Peyer's patch (tissue), 4 donors: ENCODE results near the gene EXOSC9. TPM values are rescaled to one million over a fixed set of nuclear protein-coding genes. Genes with fewer than 3 reads are reported as not detected.

ENCODE experiments used
- DNase-seq, 3 donors: peaks; one replicate each; pipeline ENCODE4 v3.0.0-alpha.2; 2017 to 2019
- H3K27ac ChIP-seq, 4 donors: fragments of 200-600 bp; sonication (generic); one replicate each; pipeline ENCODE4 v1.5.1; 2016 to 2019
- H3K27me3 ChIP-seq, 2 donors: fragments of 200-600 bp; sonication (generic); one replicate each; pipeline ENCODE4 v1.5.1; 2019
- H3K36me3 ChIP-seq, 3 donors: fragments of 200-600 bp; sonication (generic); one replicate each; pipeline ENCODE4 v1.5.1; 2016 to 2019
- H3K4me1 ChIP-seq, 4 donors: fragments of 200-600 bp; sonication (generic); one replicate each; pipeline ENCODE4 v1.5.1; 2016 to 2019
- H3K4me3 ChIP-seq, 4 donors: fragments of 200-600 bp; sonication (generic); 1 replicate in 3 of 4; 2 replicates in 1 of 4; pipeline ENCODE4 v1.5.1; 2016 to 2019; ENCODE audit warnings: mild to moderate bottlenecking in 1 of 4
- H3K9me3 ChIP-seq, 4 donors: fragments of 200-600 bp; sonication (generic); one replicate each; pipeline ENCODE4 v1.5.1; 2016 to 2019; ENCODE audit warnings: mild to moderate bottlenecking in 1 of 4
- CTCF ChIP-seq, 6 experiments: fragments of 450-650 bp in 4 of 6; fragments of 200-600 bp in 2 of 6; sonication (generic) in 1 of 6; IDR thresholded peaks; one replicate each; pipeline ENCODE4 v1.5.1; 2017 to 2019; ENCODE audit warnings: antibody characterized with exemption in 6 of 6, mild to moderate bottlenecking in 3 of 6, moderate library complexity in 1 of 6
- POLR2A ChIP-seq, 2 donors: fragments of 450-650 bp; IDR thresholded peaks; one replicate each; pipeline ENCODE4 v1.5.1; 2017; ENCODE audit warnings: antibody characterized with exemption in 2 of 2, mild to moderate bottlenecking in 2 of 2, moderate library complexity in 2 of 2
- total RNA-seq, 4 donors: library from RNA; depleted of rRNA; stranded (reverse); fragments of >200 nt; gene quantifications; one replicate each; pipeline ENCODE4 v1.1.0, GENCODE V29; 2016

The EXOSC9 gene
- total RNA-seq, 4 donors from 2014 or later = 9.5 to 69.3 (median 17.9) TPM

GRCh38 chr4:121764702-121765367 is 36.3 kb upstream of the EXOSC9 start, which contains the start of gene SMIM43:
Gene SMIM43 (minus strand): TSS chr4:121765164. CDS start chr4:121765105, 59 bp downstream.
- TF ChIP-seq CTCF (IDR thresholded peaks at IDR 0.05) (no peak), POLR2A (IDR thresholded peaks at IDR 0.05) (no peak)
- DNase-seq = no peak
- Histone ChIP-seq H3K27ac (no peak within 1 kb of the TSS), H3K4me3 (peak within 1 kb of the TSS in 3 of 4 donors; percentile 11 to 28 (median 18)), H3K36me3 (no peaks in the 10 kb centered on the region), H3K27me3 (peaks cover 0 to 5% of the 10 kb centered on the region in 2 donors), H3K4me1 (peaks cover 0 to 9% (median 0%) of the 10 kb centered on the region in 4 donors), H3K9me3 (no peaks in the 10 kb centered on the region)

- TF ChIP-seq CTCF (IDR thresholded peaks at IDR 0.05) (no peak), POLR2A (IDR thresholded peaks at IDR 0.05) (no peak)
- Histone ChIP-seq H3K27ac (no peak overlapping the region), H3K27me3 (peaks cover 0 to 5% of the 10 kb centered on the region in 2 donors), H3K4me1 (peaks cover 0 to 9% (median 0%) of the 10 kb centered on the region in 4 donors), H3K36me3 (no peaks in the 10 kb centered on the region), H3K4me3 (peak overlapping the region in 2 of 4 donors; percentile 18 to 28), H3K9me3 (no peaks in the 10 kb centered on the region)
- DNase-seq = no peak
Observed at GRCh38 chr4:121765368-121765705, 35.8 kb upstream of the EXOSC9 start.

- H3K36me3 ChIP-seq = no peaks in the 10 kb centered on the region
- no peak for DNase-seq
- peaks cover 0 to 9% (median 0%) of the 10 kb centered on the region in 4 donors for H3K4me1 ChIP-seq
- H3K4me3 ChIP-seq = no peak overlapping the region
- peaks cover 0 to 5% of the 10 kb centered on the region in 2 donors for H3K27me3 ChIP-seq
- no peaks in the 10 kb centered on the region for H3K9me3 ChIP-seq
- H3K27ac ChIP-seq = no peak overlapping the region
- no peak for TF ChIP-seq CTCF (IDR thresholded peaks at IDR 0.05)
- no peak for TF ChIP-seq POLR2A (IDR thresholded peaks at IDR 0.05)
Observed at GRCh38 chr4:121765971-121766538, 35.1 kb upstream of the EXOSC9 start.

- no peaks in the 10 kb centered on the region for H3K9me3 ChIP-seq
- no peak for TF ChIP-seq CTCF (IDR thresholded peaks at IDR 0.05)
- TF ChIP-seq POLR2A (IDR thresholded peaks at IDR 0.05) = no peak
Observed at GRCh38 chr4:121767166-121767565, 34.0 kb upstream of the EXOSC9 start.

GRCh38 chr4:121769341-121769740 is 31.8 kb upstream of the EXOSC9 start:
- Histone ChIP-seq H3K4me1 (peaks cover 0 to 9% (median 0%) of the 10 kb centered on the region in 4 donors), H3K9me3 (no peaks in the 10 kb centered on the region), H3K27me3 (peaks cover 0 to 5% of the 10 kb centered on the region in 2 donors), H3K36me3 (no peaks in the 10 kb centered on the region), H3K27ac (no peak overlapping the region), H3K4me3 (no peak overlapping the region)
- TF ChIP-seq POLR2A (IDR thresholded peaks at IDR 0.05) = no peak
- TF ChIP-seq CTCF (IDR thresholded peaks at IDR 0.05) = no peak
- DNase-seq = no peak

More at GRCh38 chr4:121767166-121767565, 34.0 kb upstream of the EXOSC9 start:
- Histone ChIP-seq H3K36me3 (no peaks in the 10 kb centered on the region), H3K27ac (no peak overlapping the region), H3K4me1 (peaks cover 0 to 9% (median 0%) of the 10 kb centered on the region in 4 donors), H3K4me3 (no peak overlapping the region), H3K27me3 (peaks cover 0 to 5% of the 10 kb centered on the region in 2 donors)
- DNase-seq = no peak
